Astrocyte of the cerebellum (primary cell): ENCODE results near the gene CCDC91.
"Not testable (repeated sequence)": the region's sequence is repeated elsewhere in the genome, so short reads cannot be mapped to it uniquely, and the experiment has no call there.

Experiments
- DNase-seq: peaks from one replicate; pipeline ENCODE4 v3.0.0-alpha.2; 2011; ENCODE audit warnings: low read depth
- H3K4me3 ChIP-seq: 2 replicates; pipeline ENCODE4 v1.5.1; 2011; ENCODE audit warnings: mild to moderate bottlenecking, low read depth, low read length, moderate library complexity
- CTCF ChIP-seq: IDR thresholded peaks from 2 replicates; pipeline ENCODE4 v1.5.1; 2012; ENCODE audit warnings: low read length, low read depth, moderate library complexity, mild to moderate bottlenecking; ENCODE audit errors: missing control alignments
- in situ Hi-C: cut with HindIII; loops from 2 replicates; pipeline ENCODE4 v1.10.0; 2017; ENCODE audit warnings: low sequenced_read_pairs

Gene CCDC91

GRCh38 chr12:28191051-28192048, 1.1 kb downstream of the CCDC91 start:
- TF ChIP-seq CTCF, result no peak
- H3K4me3 ChIP-seq, result peak overlapping the region; percentile 82
- peak; percentile 12 for DNase-seq
- in situ Hi-C loops, result no loop called here

GRCh38 chr12:28192125-28192524, 1.9 kb downstream of the CCDC91 start:
- DNase-seq, result no peak
- TF ChIP-seq CTCF, result no peak
- H3K4me3 ChIP-seq, result no peak overlapping the region
- in situ Hi-C loops, result no loop called here

GRCh38 chr12:28194621-28195020, 4.4 kb downstream of the CCDC91 start:
- H3K4me3 ChIP-seq, in situ Hi-C loops, DNase-seq: not testable (repeated sequence)

GRCh38 chr12:28201136-28201535, 10.9 kb downstream of the CCDC91 start:
- in situ Hi-C loops, H3K4me3 ChIP-seq, DNase-seq: not testable (repeated sequence)

GRCh38 chr12:28202374-28203130, 12.3 kb downstream of the CCDC91 start:
- no peak for DNase-seq
- H3K4me3 ChIP-seq, result no peak overlapping the region
- TF ChIP-seq CTCF, result no peak
- in situ Hi-C loops, result no loop called here

- in situ Hi-C loops, result no loop called here
- DNase-seq, result no peak
- no peak overlapping the region for H3K4me3 ChIP-seq
- TF ChIP-seq CTCF, result no peak
Observed at GRCh38 chr12:28209782-28210181, 19.5 kb downstream of the CCDC91 start.

- in situ Hi-C loops, result no loop called here
- DNase-seq, result no peak
- H3K4me3 ChIP-seq, result no peak overlapping the region
- TF ChIP-seq CTCF, result no peak
Observed at GRCh38 chr12:28212182-28212581, 21.9 kb downstream of the CCDC91 start.
